ENCODE results near the gene OR4N2.
"Not testable (repeated sequence)": the region's sequence is repeated elsewhere in the genome, so short reads cannot be mapped to it uniquely, and the experiment has no call there.

Gene OR4N2

DNA sequence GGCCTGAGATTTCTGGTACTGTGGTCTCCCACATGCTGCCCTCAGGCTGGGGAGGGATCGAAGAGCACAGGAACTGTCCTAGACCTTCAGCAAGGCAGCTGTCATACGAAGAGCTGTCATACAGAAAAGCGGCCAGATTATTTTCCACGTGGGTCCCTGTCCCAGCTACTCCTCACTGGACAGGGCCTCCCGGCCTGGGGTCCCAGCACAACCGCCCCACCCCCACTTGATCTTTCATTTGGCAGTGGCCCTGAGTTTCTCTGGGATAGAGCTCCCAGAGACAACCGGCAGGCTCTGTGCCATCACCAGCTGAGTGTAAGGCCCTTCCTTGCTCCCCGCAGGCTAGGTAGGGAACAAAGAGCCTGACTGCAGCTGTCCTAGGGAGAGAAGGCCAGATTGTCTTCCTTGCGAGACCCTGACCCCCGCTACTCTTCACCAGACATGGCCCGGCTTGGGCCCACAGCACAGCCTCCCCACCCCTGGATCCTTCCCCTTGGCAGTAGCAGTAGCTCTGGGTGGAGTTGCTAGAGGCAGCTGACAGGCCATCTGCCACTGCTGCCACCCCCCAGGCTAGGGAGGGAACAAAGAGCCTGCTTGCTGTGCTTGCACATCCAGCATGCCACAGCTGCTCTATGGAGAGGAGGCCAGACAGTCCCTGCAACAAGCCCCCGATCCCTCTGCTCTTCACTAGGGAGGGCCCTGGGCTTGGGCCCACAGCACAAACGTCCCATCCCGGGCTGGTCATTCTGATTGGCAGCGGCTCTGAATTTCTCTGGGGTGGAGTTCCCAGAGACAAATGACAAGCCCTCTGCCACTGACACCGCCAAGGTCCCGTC is 3.1 kb upstream of the OR4N2 start:
- H3K27me3 Mint-ChIP-seq: no peaks in the 10 kb centered on the region
- H3K4me1 Mint-ChIP-seq: no peaks in the 10 kb centered on the region
- no peak for DNase-seq (ENCODE audit: low spot score in 2 of 2)
- peaks cover 1% of the 10 kb centered on the region for H3K36me3 Mint-ChIP-seq (ENCODE audit: insufficient read depth)
- ATAC-seq (replicated peaks; ENCODE audit: extremely low read depth, poor library complexity, severe bottlenecking): peak; percentile 27
- no peak overlapping the region for H3K27ac Mint-ChIP-seq (ENCODE audit: low read depth)
- no peak overlapping the region for H3K4me3 Mint-ChIP-seq
- no peaks in the 10 kb centered on the region for H3K9me3 Mint-ChIP-seq

DNA sequence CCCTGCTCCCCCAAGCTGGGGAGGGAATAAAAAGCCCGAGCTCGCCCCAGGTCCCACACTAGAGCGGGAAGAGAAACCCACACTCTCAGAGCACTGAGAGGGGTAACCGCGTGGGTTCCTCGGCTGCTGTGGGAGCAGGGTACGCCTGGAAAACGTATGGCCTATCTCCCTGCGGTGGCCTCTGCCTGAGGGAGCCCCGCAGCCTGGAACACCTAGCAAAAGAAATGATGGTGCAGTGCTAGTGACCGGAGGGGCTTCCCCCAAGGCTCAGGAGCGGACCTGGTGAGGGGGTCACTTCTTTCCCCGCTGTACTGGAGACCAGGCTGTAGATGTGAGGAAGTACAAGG is 2.5 kb upstream of the OR4N2 start:
- DNase-seq (ENCODE audit: low spot score in 2 of 2) (no peak), ATAC-seq (replicated peaks; ENCODE audit: extremely low read depth, poor library complexity, severe bottlenecking) (peak; percentile 24)
- H3K27ac Mint-ChIP-seq (ENCODE audit: low read depth): no peak overlapping the region
- H3K4me3 Mint-ChIP-seq: no peak overlapping the region
- peaks cover 1% of the 10 kb centered on the region for H3K36me3 Mint-ChIP-seq (ENCODE audit: insufficient read depth)
- no peaks in the 10 kb centered on the region for H3K4me1 Mint-ChIP-seq
- H3K9me3 Mint-ChIP-seq: no peaks in the 10 kb centered on the region
- H3K27me3 Mint-ChIP-seq: no peaks in the 10 kb centered on the region

GRCh38 chr14:19813171-19813920 is 9.8 kb downstream of the OR4N2 start:
- H3K4me3 Mint-ChIP-seq; H3K27ac Mint-ChIP-seq (ENCODE audit: low read depth); H3K4me1 Mint-ChIP-seq; ATAC-seq (replicated peaks; ENCODE audit: extremely low read depth, poor library complexity, severe bottlenecking); DNase-seq (ENCODE audit: low spot score in 2 of 2); H3K27me3 Mint-ChIP-seq; H3K36me3 Mint-ChIP-seq (ENCODE audit: insufficient read depth): not testable (repeated sequence)
- peaks cover 10% of the 10 kb centered on the region for H3K9me3 Mint-ChIP-seq

GRCh38 chr14:19819879-19820278 is 16.3 kb downstream of the OR4N2 start:
- not testable (repeated sequence) for ATAC-seq (replicated peaks; ENCODE audit: extremely low read depth, poor library complexity, severe bottlenecking); DNase-seq (ENCODE audit: low spot score in 2 of 2); H3K4me3 Mint-ChIP-seq; H3K36me3 Mint-ChIP-seq (ENCODE audit: insufficient read depth); H3K27me3 Mint-ChIP-seq; H3K4me1 Mint-ChIP-seq; H3K27ac Mint-ChIP-seq (ENCODE audit: low read depth)
- peaks cover 12% of the 10 kb centered on the region for H3K9me3 Mint-ChIP-seq

DNA sequence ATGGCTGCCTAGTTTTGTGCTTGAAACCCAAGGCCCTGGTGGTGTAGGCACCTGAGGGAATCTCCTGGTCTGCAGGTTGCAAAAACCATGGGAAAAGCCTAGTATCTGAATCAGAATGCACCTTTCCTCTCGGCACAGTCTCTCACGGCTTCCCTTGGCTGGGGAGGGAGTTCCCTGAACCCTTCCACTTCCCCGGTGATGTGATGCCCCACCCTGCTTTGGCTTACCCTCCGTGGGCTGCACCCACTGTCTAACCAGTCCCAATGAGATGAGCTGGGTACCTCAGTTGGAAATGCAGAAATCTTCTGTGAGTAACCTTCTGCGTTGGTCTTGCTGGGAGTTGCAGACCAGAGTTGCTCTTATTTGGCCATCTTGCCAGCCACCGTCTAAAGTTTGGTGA is 17.4 kb downstream of the OR4N2 start:
- not testable (repeated sequence) for H3K36me3 Mint-ChIP-seq (ENCODE audit: insufficient read depth); ATAC-seq (replicated peaks; ENCODE audit: extremely low read depth, poor library complexity, severe bottlenecking); H3K4me1 Mint-ChIP-seq; H3K27ac Mint-ChIP-seq (ENCODE audit: low read depth); H3K27me3 Mint-ChIP-seq; DNase-seq (ENCODE audit: low spot score in 2 of 2); H3K4me3 Mint-ChIP-seq
- peaks cover 12% of the 10 kb centered on the region for H3K9me3 Mint-ChIP-seq

DNA sequence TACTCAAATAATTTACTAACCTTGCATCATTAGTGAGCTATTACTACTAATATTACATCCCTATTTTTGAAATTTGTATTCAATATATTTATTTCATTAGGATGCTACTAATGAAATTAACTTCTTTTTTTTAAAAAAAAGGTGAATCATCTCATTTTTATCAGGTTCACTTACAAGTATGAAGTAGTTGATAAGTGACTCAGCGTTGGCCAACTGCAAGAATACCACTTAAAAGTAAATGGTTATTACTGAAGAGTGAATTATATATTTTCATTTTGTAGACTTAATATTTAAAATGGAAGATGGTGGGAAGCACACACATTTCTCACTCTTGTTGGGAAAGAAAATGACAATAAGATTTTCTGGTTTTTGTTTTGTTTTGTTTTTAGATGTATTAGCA is 19.6 kb downstream of the OR4N2 start:
- ATAC-seq (replicated peaks; ENCODE audit: extremely low read depth, poor library complexity, severe bottlenecking): no peak
- H3K9me3 Mint-ChIP-seq: peaks cover 12% of the 10 kb centered on the region
- H3K36me3 Mint-ChIP-seq (ENCODE audit: insufficient read depth): no peaks in the 10 kb centered on the region

GRCh38 chr14:19823765-19824164 is 20.2 kb downstream of the OR4N2 start:
- Mint-ChIP-seq H3K27ac (ENCODE audit: low read depth) (no peak overlapping the region), H3K27me3 (no peaks in the 10 kb centered on the region), H3K4me1 (no peaks in the 10 kb centered on the region), H3K36me3 (ENCODE audit: insufficient read depth) (no peaks in the 10 kb centered on the region), H3K4me3 (no peak overlapping the region), H3K9me3 (peaks cover 12% of the 10 kb centered on the region)
- ATAC-seq (replicated peaks; ENCODE audit: extremely low read depth, poor library complexity, severe bottlenecking) (no peak), DNase-seq (ENCODE audit: low spot score in 2 of 2) (no peak)

More for the DNA sequence above, 19.6 kb downstream of the OR4N2 start:
- H3K27ac Mint-ChIP-seq (ENCODE audit: low read depth): no peak overlapping the region
- H3K4me1 Mint-ChIP-seq: no peaks in the 10 kb centered on the region
- DNase-seq (ENCODE audit: low spot score in 2 of 2): no peak
- no peak overlapping the region for H3K4me3 Mint-ChIP-seq
- no peaks in the 10 kb centered on the region for H3K27me3 Mint-ChIP-seq

DNA sequence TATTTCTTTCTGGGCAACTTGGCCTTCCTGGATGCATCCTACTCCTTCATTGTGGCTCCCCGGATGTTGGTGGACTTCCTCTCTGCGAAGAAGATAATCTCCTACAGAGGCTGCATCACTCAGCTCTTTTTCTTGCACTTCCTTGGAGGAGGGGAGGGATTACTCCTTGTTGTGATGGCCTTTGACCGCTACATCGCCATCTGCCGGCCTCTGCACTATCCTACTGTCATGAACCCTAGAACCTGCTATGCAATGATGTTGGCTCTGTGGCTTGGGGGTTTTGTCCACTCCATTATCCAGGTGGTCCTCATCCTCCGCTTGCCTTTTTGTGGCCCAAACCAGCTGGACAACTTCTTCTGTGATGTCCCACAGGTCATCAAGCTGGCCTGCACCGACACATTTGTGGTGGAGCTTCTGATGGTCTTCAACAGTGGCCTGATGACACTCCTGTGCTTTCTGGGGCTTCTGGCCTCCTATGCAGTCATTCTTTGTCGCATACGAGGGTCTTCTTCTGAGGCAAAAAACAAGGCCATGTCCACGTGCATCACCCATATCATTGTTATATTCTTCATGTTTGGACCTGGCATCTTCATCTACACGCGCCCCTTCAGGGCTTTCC is 24.2 kb downstream of the OR4N2 start:
- H3K4me3 Mint-ChIP-seq; H3K9me3 Mint-ChIP-seq; H3K27ac Mint-ChIP-seq (ENCODE audit: low read depth); H3K36me3 Mint-ChIP-seq (ENCODE audit: insufficient read depth); H3K4me1 Mint-ChIP-seq; H3K27me3 Mint-ChIP-seq; DNase-seq (ENCODE audit: low spot score in 2 of 2); ATAC-seq (replicated peaks; ENCODE audit: extremely low read depth, poor library complexity, severe bottlenecking): not testable (repeated sequence)

DNA sequence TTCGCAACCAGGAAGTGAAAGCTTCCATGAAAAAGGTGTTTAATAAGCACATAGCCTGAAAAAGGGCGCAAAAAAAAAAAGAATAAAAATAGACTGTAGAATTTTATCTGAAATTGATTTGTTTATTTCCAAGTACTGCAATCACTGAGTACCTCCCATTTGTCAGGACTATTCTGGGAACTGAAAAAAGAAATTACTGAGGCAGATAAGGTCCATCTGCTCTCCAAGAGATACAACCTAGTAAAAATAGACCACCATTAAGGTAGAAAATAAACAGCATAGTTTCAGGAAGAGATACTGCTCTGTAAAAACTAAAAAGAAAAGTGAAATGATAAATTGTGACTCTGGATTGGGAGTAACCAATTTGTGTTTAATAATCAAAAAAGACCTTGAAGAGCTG is 24.7 kb downstream of the OR4N2 start:
- Mint-ChIP-seq H3K4me1 (no peaks in the 10 kb centered on the region), H3K36me3 (ENCODE audit: insufficient read depth) (no peaks in the 10 kb centered on the region), H3K27ac (ENCODE audit: low read depth) (no peak overlapping the region), H3K4me3 (no peak overlapping the region), H3K9me3 (no peaks in the 10 kb centered on the region), H3K27me3 (no peaks in the 10 kb centered on the region)
- ATAC-seq (replicated peaks; ENCODE audit: extremely low read depth, poor library complexity, severe bottlenecking): no peak
- no peak for DNase-seq (ENCODE audit: low spot score in 2 of 2)

DNA sequence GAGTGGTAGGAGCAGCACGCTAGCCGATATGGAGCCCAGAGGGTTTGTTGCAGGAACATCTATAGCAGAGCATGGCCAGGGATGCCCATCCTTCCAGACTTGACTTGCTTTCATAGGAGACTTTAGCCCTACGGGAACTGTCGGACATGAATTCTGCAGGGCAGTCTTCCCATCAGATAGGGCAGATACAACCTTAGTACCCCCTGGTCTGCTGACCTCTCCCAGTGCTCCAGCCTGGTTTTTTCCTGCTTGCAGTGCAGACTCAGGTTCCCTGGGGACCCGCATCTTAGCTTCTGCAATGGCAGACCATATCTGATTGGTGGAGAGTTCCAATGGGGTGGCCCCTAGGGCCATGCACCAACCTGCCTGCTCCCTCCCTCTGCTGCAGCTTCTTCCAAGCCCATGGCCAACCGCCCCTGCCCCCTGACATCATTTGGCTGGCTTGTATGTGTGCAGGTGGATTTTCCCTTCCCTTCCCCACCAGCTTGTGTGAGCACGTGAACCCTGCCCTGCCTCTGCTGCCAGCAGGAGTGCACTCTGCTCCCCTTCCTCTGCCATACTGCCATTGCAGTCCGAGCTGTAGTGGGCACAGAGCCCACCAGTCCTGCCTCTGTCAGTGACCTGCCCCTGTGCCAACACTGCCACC is 30.8 kb downstream of the OR4N2 start:
- ATAC-seq (replicated peaks; ENCODE audit: extremely low read depth, poor library complexity, severe bottlenecking); H3K4me1 Mint-ChIP-seq; H3K27ac Mint-ChIP-seq (ENCODE audit: low read depth): not testable (repeated sequence)

DNA sequence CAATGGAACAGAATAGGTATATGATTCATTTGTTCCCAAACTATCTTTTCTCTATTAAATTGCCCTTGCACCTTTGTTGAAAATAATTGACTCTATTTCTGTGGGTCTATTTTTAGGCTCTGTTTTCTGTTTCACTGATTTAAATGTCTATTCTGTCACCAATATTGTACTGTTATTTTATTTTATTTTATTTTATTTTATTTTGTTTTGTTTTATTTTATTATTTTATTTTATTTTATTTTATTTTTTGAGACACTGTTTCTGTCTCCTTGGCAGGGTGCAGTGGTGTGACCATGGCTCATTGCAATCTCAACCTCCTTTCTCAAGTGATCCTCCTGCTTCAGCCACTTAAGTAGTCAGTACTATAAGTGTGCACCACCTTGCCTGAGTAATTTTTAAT is 34.9 kb downstream of the OR4N2 start:
- ATAC-seq (replicated peaks; ENCODE audit: extremely low read depth, poor library complexity, severe bottlenecking): no peak
- H3K27ac Mint-ChIP-seq (ENCODE audit: low read depth): no peak overlapping the region

More for the DNA sequence above, 30.8 kb downstream of the OR4N2 start:
- not testable (repeated sequence) for H3K36me3 Mint-ChIP-seq (ENCODE audit: insufficient read depth); DNase-seq (ENCODE audit: low spot score in 2 of 2); H3K27me3 Mint-ChIP-seq; H3K9me3 Mint-ChIP-seq; H3K4me3 Mint-ChIP-seq

GRCh38 chr14:19851365-19851764 is 47.8 kb downstream of the OR4N2 start:
- H3K9me3 Mint-ChIP-seq: peaks cover 17% of the 10 kb centered on the region
- no peaks in the 10 kb centered on the region for H3K36me3 Mint-ChIP-seq (ENCODE audit: insufficient read depth)
- no peaks in the 10 kb centered on the region for H3K4me1 Mint-ChIP-seq
- ATAC-seq (replicated peaks; ENCODE audit: extremely low read depth, poor library complexity, severe bottlenecking) (no peak), DNase-seq (ENCODE audit: low spot score in 2 of 2) (no peak)
- H3K27ac Mint-ChIP-seq (ENCODE audit: low read depth): no peak overlapping the region
- no peaks in the 10 kb centered on the region for H3K27me3 Mint-ChIP-seq
- H3K4me3 Mint-ChIP-seq: no peak overlapping the region

More for the DNA sequence above, 34.9 kb downstream of the OR4N2 start:
- no peak overlapping the region for H3K4me3 Mint-ChIP-seq
- no peaks in the 10 kb centered on the region for H3K27me3 Mint-ChIP-seq
- H3K4me1 Mint-ChIP-seq: no peaks in the 10 kb centered on the region
- H3K36me3 Mint-ChIP-seq (ENCODE audit: insufficient read depth): no peaks in the 10 kb centered on the region
- H3K9me3 Mint-ChIP-seq: peaks cover 6% of the 10 kb centered on the region
- DNase-seq (ENCODE audit: low spot score in 2 of 2): no peak

Measured in central memory CD8-positive, alpha-beta T cell (primary cell).